Endothelial cell of umbilical vein (primary cell): ENCODE data around the gene SLC35B4. TPM values are rescaled to one million over a fixed set of nuclear protein-coding genes. Genes with fewer than 3 reads are reported as not detected.

ENCODE experiments used
- BruUV-seq: library from RNA; stranded (reverse); fragments of 400-500 nt; replicated peaks from 2 replicates; lab custom pipeline; 2021; lab: Mats Ljungman, UMichigan
- CTCF ChIA-PET: fragments of 300-600, 350-600 bp; sonication (Branson Sonifier 250); formaldehyde crosslinking; loops from one replicate; lab custom pipeline; 2021; ENCODE audit warnings: antibody characterized with exemption, inconsistent platforms; lab: Charles Lee
- POLR2A ChIA-PET: fragments of 300-600, 350-600 bp; sonication (Branson Sonifier 250); formaldehyde crosslinking; loops from one replicate; lab custom pipeline; 2021; ENCODE audit warnings: antibody characterized with exemption, inconsistent platforms; lab: Charles Lee
- DNase-seq: peaks from one replicate; pipeline ENCODE4 v3.0.0-alpha.2; 2011; ENCODE audit warnings: low read depth, low spot score
- FAIRE-seq: peaks from 2 replicates; lab custom pipeline; 2011; peaks lifted over from hg19 to GRCh38; lab: Jason Lieb, UNC
- H2AFZ ChIP-seq: 2 replicates; pipeline ENCODE4 v1.6.0; 2012; ENCODE audit warnings: low read depth, low read length, control low read depth, inconsistent platforms
- H3K27ac ChIP-seq: 2 replicates; pipeline ENCODE4 v1.5.1; 2011; ENCODE audit warnings: low read depth, mild to moderate bottlenecking, control low read depth, low read length, moderate library complexity; ENCODE audit not compliant: insufficient read depth
- H3K27me3 ChIP-seq, 2 experiments: 2 replicates each; pipeline versions ENCODE4 v1.6.0 to v1.6.1; 2011; ENCODE audit warnings: low read length in 2 of 2, mixed read lengths in 1 of 2; ENCODE audit not compliant: control insufficient read depth in 2 of 2, insufficient read depth in 2 of 2
- H3K36me3 ChIP-seq, 2 experiments: 2 replicates in 1 of 2; 3 replicates in 1 of 2; pipeline ENCODE4 v1.5.1; 2011; ENCODE audit warnings: low read length in 2 of 2, mild to moderate bottlenecking in 1 of 2, moderate library complexity in 1 of 2; ENCODE audit not compliant: control insufficient read depth in 2 of 2, insufficient read depth in 2 of 2; ENCODE audit errors: extremely low read depth in 1 of 2
- H3K4me1 ChIP-seq: 3 replicates; pipeline ENCODE4 v1.5.1; 2011; ENCODE audit warnings: mild to moderate bottlenecking, low read length; ENCODE audit not compliant: control insufficient read depth, insufficient read depth; ENCODE audit errors: extremely low read depth
- H3K4me2 ChIP-seq: 2 replicates; pipeline ENCODE4 v1.6.1; 2011; ENCODE audit warnings: low read length, control low read depth, mixed read lengths; ENCODE audit not compliant: insufficient read depth
- H3K4me3 ChIP-seq, 3 experiments: fragments of 200-600 bp in 1 of 3; sonication (generic), shearing (Covaris generic) in 1 of 3; replicated peaks in 1 of 3; 2 replicates each; pipeline ENCODE4 v1.5.1; 2011 to 2016; ENCODE audit warnings: control low read depth in 3 of 3, low read length in 3 of 3, mild to moderate bottlenecking in 2 of 3, inconsistent platforms in 1 of 3, low read depth in 1 of 3, moderate library complexity in 1 of 3; ENCODE audit not compliant: insufficient read depth in 1 of 3
- H3K79me2 ChIP-seq: 2 replicates; pipeline ENCODE4 v1.6.0; 2012; ENCODE audit warnings: low read length, inconsistent platforms; ENCODE audit not compliant: control insufficient read depth, insufficient read depth
- H3K9ac ChIP-seq: replicated peaks from 2 replicates; pipeline ENCODE3; 2011; ENCODE audit warnings: low read length, control low read depth; ENCODE audit not compliant: insufficient read depth; ENCODE audit errors: extremely low read depth
- H3K9me1 ChIP-seq: replicated peaks from 3 replicates; pipeline ENCODE4 v1.6.0; 2011; ENCODE audit warnings: mild to moderate bottlenecking, low read length; ENCODE audit not compliant: control insufficient read depth, insufficient read depth; ENCODE audit errors: extremely low read depth
- H3K9me3 ChIP-seq: replicated peaks from 2 replicates; pipeline ENCODE4 v1.5.1; 2012; ENCODE audit warnings: low read length, inconsistent platforms; ENCODE audit not compliant: control insufficient read depth, insufficient read depth
- H4K20me1 ChIP-seq: replicated peaks from 2 replicates; pipeline ENCODE3; 2011; ENCODE audit warnings: mild to moderate bottlenecking, low read length; ENCODE audit not compliant: control insufficient read depth, insufficient read depth; ENCODE audit errors: extremely low read depth
- CTCF ChIP-seq, 2 donors: IDR thresholded peaks; 1 replicate in 1 of 2; 2 replicates in 1 of 2; pipeline ENCODE4 v1.5.1; 2011; ENCODE audit warnings: low read length in 2 of 2, mild to moderate bottlenecking in 2 of 2, moderate library complexity in 2 of 2, control low read depth in 1 of 2, inconsistent platforms in 1 of 2, low read depth in 1 of 2; ENCODE audit not compliant: insufficient read depth in 1 of 2; ENCODE audit errors: extremely low read depth in 1 of 2
- FOS ChIP-seq: IDR thresholded peaks from 2 replicates; pipeline ENCODE4 v1.6.1; 2011; ENCODE audit warnings: mild to moderate bottlenecking, low read length, moderate library complexity, borderline replicate concordance; ENCODE audit not compliant: insufficient read depth
- GATA2 ChIP-seq: IDR thresholded peaks from 2 replicates; pipeline ENCODE4 v1.7.0; 2011; ENCODE audit warnings: low read depth, mild to moderate bottlenecking, moderate library complexity, mixed read lengths, low read length; ENCODE audit not compliant: insufficient read length, insufficient read depth
- JUN ChIP-seq: IDR thresholded peaks from 2 replicates; pipeline ENCODE4 v1.6.1; 2011; ENCODE audit warnings: borderline replicate concordance, low read depth; ENCODE audit not compliant: insufficient read length, insufficient read depth
- MYC ChIP-seq: IDR thresholded peaks from one replicate; pipeline ENCODE4 v1.6.1; 2011; ENCODE audit warnings: mild to moderate bottlenecking, low read depth, low read length
- POLR2A ChIP-seq: IDR thresholded peaks from 2 replicates; pipeline ENCODE4 v1.6.1; 2012; ENCODE audit warnings: low read depth, mild to moderate bottlenecking, control low read depth, low read length
- POLR2AphosphoS5 ChIP-seq: IDR thresholded peaks from 2 replicates; pipeline ENCODE4 v1.6.1; 2012; ENCODE audit warnings: low read depth, mild to moderate bottlenecking, control low read depth, low read length, moderate library complexity; ENCODE audit not compliant: insufficient read depth
- dilution Hi-C: fragments of 300-500 bp; cut with MboI; formaldehyde crosslinking; loops from one replicate; pipeline ENCODE4 v1.15.0; 2019; ENCODE audit warnings: low sequenced_read_pairs; ENCODE audit not compliant: extremely low pct_ligation_motif_present
- intact Hi-C: fragments of 100-400 bp; cut with micrococcal nuclease; formaldehyde crosslinking; loops from one replicate; pipeline ENCODE4 v1.10.0; 2022
- polyA plus RNA-seq, 4 experiments: library from polyadenylated mRNA; depleted of rRNA in 3 of 4; stranded (reverse) in 3 of 4; unstranded in 1 of 4; fragments of >200 nt; gene quantifications; 2 replicates each; pipeline versions ENCODE4 v1.2.1 to v1.2.3, GENCODE V29; 2011 to 2012; ENCODE audit warnings: missing spikeins in 1 of 4
- total RNA-seq: library from RNA; stranded (reverse); gene quantifications from 2 replicates; pipeline ENCODE4 v1.2.3, GENCODE V29; 2021
- TF ChIP-seq, protein P1 (sequence below): IDR thresholded peaks from 2 replicates; pipeline ENCODE4 v1.6.1; 2011; ENCODE audit not compliant: insufficient read depth, insufficient read length

Gene SLC35B4
- total and polyA plus RNA-seq, 2 donors (not counting 3 experiments of a cell fraction or from before 2014, with no cell fraction given): 17.5 to 20.2 TPM

GRCh38 chr7:134353411-134353810, 36.7 kb upstream of the SLC35B4 start:
- no peaks in the 10 kb centered on the region for H3K9me1 ChIP-seq
- no peak overlapping the region for H3K27ac ChIP-seq
- H3K4me3 ChIP-seq: no peak overlapping the region
- no TSS peak for BruUV-seq
- intact Hi-C loops (loop anchor here (10.0 kb wide), 1 partner anchor 209 kb away; no protein-coding TSS in a partner anchor), dilution Hi-C loops (no loop called here)
- H4K20me1 ChIP-seq: no peaks in the 10 kb centered on the region
- no peaks in the 10 kb centered on the region for H3K9me3 ChIP-seq
- no peaks in the 10 kb centered on the region for H3K79me2 ChIP-seq
- DNase-seq (no peak), FAIRE-seq (no peak)
- ChIA-PET POLR2A (no interaction called here), CTCF (interaction anchor here (0.8 to 0.9 kb wide), 2 partner anchors 20 to 67 kb away, joined by 3 to 4 read pairs; no protein-coding TSS in a partner anchor)
- H3K36me3 ChIP-seq: no peaks in the 10 kb centered on the region
- H3K27me3 ChIP-seq: peaks cover 2 to 9% of the 10 kb centered on the region in 2 experiments
- H2AFZ ChIP-seq: no peak overlapping the region
- H3K4me1 ChIP-seq: no peaks in the 10 kb centered on the region
- H3K4me2 ChIP-seq: no peak overlapping the region
- no peak for TF ChIP-seq FOS
- no peak for TF ChIP-seq POLR2AphosphoS5
- TF ChIP-seq POLR2A: no peak
- no peak overlapping the region for H3K9ac ChIP-seq

DNA sequence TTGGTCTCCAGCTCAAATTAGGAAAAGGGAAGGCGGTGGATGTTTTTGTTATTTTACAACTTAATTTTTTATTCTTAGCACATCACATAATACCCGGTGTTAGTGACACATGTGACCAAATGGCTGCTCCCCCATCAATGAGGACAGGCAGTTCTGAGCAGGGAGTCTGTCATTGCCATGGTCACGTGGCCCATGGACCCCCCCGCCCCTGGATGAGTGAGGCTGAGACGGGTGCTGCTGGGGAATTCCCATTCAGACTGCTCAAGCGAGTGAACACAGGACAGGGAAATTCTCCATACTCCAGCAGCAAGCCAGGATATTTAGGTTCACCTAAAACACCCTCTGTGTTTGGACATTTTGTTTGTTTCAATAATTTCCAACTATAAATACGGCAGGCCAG, 34.7 kb upstream of the SLC35B4 start:
- Histone ChIP-seq H3K9ac (no peak overlapping the region), H2AFZ (no peak overlapping the region), H3K36me3 (no peaks in the 10 kb centered on the region), H3K9me3 (no peaks in the 10 kb centered on the region), H3K4me2 (no peak overlapping the region), H3K4me1 (no peaks in the 10 kb centered on the region), H3K9me1 (no peaks in the 10 kb centered on the region), H3K27me3 (peaks cover 2 to 9% of the 10 kb centered on the region in 2 experiments), H4K20me1 (no peaks in the 10 kb centered on the region), H3K4me3 (no peak overlapping the region), H3K27ac (no peak overlapping the region), H3K79me2 (no peaks in the 10 kb centered on the region)
- CTCF ChIA-PET: no interaction called here
- no TSS peak for BruUV-seq
- POLR2A ChIA-PET: no interaction called here
- FAIRE-seq (no peak), DNase-seq (no peak)
- intact Hi-C loops: loop anchor here (10.0 kb wide), 1 partner anchor 207 kb away; no protein-coding TSS in a partner anchor
- TF ChIP-seq, protein P1, sequence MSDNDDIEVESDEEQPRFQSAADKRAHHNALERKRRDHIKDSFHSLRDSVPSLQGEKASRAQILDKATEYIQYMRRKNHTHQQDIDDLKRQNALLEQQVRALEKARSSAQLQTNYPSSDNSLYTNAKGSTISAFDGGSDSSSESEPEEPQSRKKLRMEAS: no peak
- TF ChIP-seq MYC: no peak
- TF ChIP-seq GATA2: no peak
- TF ChIP-seq CTCF (IDR thresholded peaks at IDR 0.05; ENCODE audit: extremely low read depth in 1 of 2, insufficient read depth in 1 of 2, low read depth in 1 of 2, low read length in 2 of 2): no peak
- no peak for TF ChIP-seq JUN
- no peak for TF ChIP-seq FOS
- no peak for TF ChIP-seq POLR2A
- dilution Hi-C loops: no loop called here
